GM23338 (cell line): Measurements from ENCODE around the gene C14orf132. TPM values are rescaled to one million over a fixed set of nuclear protein-coding genes. Genes with fewer than 3 reads are reported as not detected.

Source experiments
- ATAC-seq: fragments of 200-7000 bp; cut with Tn5 transposase; 3 replicates; pipeline ENCODE4 v1.9.1; 2020
- DNase-seq: peaks from one replicate; pipeline ENCODE4 v3.0.0-alpha.2; 2015; ENCODE audit warnings: low spot score
- H2AFZ ChIP-seq: fragments of 200-600 bp; sonication (generic); 2 replicates; pipeline ENCODE4 v1.8.0; 2016; ENCODE audit warnings: antibody characterized with exemption, mild to moderate bottlenecking, moderate library complexity
- H3F3A ChIP-seq: fragments of 200-600 bp; sonication (generic); replicated peaks from 2 replicates; pipeline ENCODE4 v1.8.0; 2017; ENCODE audit warnings: antibody characterized with exemption, mixed run types, low read depth
- H3K27ac ChIP-seq: fragments of 200-600 bp; sonication (generic); 2 replicates; pipeline ENCODE4 v1.6.1; 2016; ENCODE audit warnings: low read depth
- H3K27me3 ChIP-seq: fragments of 200-600 bp; sonication (generic); 2 replicates; pipeline ENCODE4 v1.8.0; 2016; ENCODE audit warnings: mild to moderate bottlenecking, mixed run types, moderate library complexity; ENCODE audit not compliant: insufficient read depth
- H3K36me3 ChIP-seq: fragments of 200-600 bp; sonication (generic); 2 replicates; pipeline ENCODE4 v1.8.0; 2016; ENCODE audit warnings: mild to moderate bottlenecking; ENCODE audit not compliant: insufficient read depth
- H3K4me1 ChIP-seq: fragments of 200-600 bp; sonication (generic); 2 replicates; pipeline ENCODE4 v1.8.0; 2016; ENCODE audit warnings: mild to moderate bottlenecking, moderate library complexity; ENCODE audit not compliant: insufficient read depth
- H3K4me2 ChIP-seq: fragments of 200-600 bp; sonication (generic); 2 replicates; pipeline ENCODE4 v1.7.1; 2017; ENCODE audit warnings: mixed run types
- H3K4me3 ChIP-seq: fragments of 200-600 bp; sonication (generic); 2 replicates; pipeline ENCODE4 v1.6.1; 2016; ENCODE audit warnings: mixed run types
- H3K79me2 ChIP-seq: fragments of 200-600 bp; sonication (generic); replicated peaks from 2 replicates; pipeline ENCODE4 v1.8.0; 2017; ENCODE audit warnings: mild to moderate bottlenecking; ENCODE audit not compliant: insufficient read depth
- H3K9me2 ChIP-seq: fragments of 200-600 bp; sonication (generic); 2 replicates; pipeline ENCODE4 v1.8.0; 2017; ENCODE audit not compliant: insufficient read depth
- H4K20me1 ChIP-seq: fragments of 200-600 bp; sonication (generic); replicated peaks from 2 replicates; pipeline ENCODE4 v1.8.0; 2017; ENCODE audit warnings: mild to moderate bottlenecking; ENCODE audit not compliant: insufficient read depth
- H3K27ac Mint-ChIP-seq: 2 replicates; pipeline ENCODE4 v1.8.0; 2020; ENCODE audit warnings: inconsistent platforms, mild to moderate bottlenecking, moderate library complexity, mixed read lengths
- H3K27me3 Mint-ChIP-seq: 3 replicates; pipeline ENCODE4 v1.8.0; 2022; ENCODE audit warnings: low read depth, mild to moderate bottlenecking, moderate library complexity, mixed read lengths, inconsistent platforms; ENCODE audit not compliant: insufficient read depth, poor library complexity
- H3K36me3 Mint-ChIP-seq: 3 replicates; pipeline ENCODE4 v1.8.0; 2021; ENCODE audit warnings: low read depth, mild to moderate bottlenecking, inconsistent platforms, moderate library complexity, mixed read lengths
- H3K4me1 Mint-ChIP-seq: 3 replicates; pipeline ENCODE4 v1.8.0; 2020; ENCODE audit warnings: mild to moderate bottlenecking, inconsistent platforms, mixed read lengths
- H3K4me3 Mint-ChIP-seq: 3 replicates; pipeline ENCODE4 v1.8.0; 2021; ENCODE audit warnings: moderate library complexity, mild to moderate bottlenecking, inconsistent platforms, mixed read lengths
- H3K9me3 Mint-ChIP-seq: 3 replicates; pipeline ENCODE4 v1.8.0; 2020; ENCODE audit warnings: moderate library complexity, mild to moderate bottlenecking, inconsistent platforms, mixed read lengths
- CREB1 ChIP-seq: fragments of 250-450 bp; sonication (Bioruptor Pico); IDR thresholded peaks from 2 replicates; pipeline ENCODE4 v1.5.0; 2020; ENCODE audit warnings: low read depth, mild to moderate bottlenecking, moderate library complexity
- EZH2 ChIP-seq: fragments of 200-600 bp; sonication (generic); IDR thresholded peaks from one replicate; pipeline ENCODE4 v1.8.0; 2017; ENCODE audit warnings: antibody characterized with exemption, mild to moderate bottlenecking, low read depth; ENCODE audit not compliant: unreplicated experiment
- EZH2phosphoT487 ChIP-seq: fragments of 200-600 bp; sonication (generic); IDR thresholded peaks from one replicate; pipeline ENCODE4 v1.8.1; 2018; ENCODE audit warnings: antibody characterized with exemption; ENCODE audit not compliant: unreplicated experiment
- JUNB ChIP-seq: IDR thresholded peaks from one replicate; pipeline ENCODE4 v1.6.1; 2016; ENCODE audit warnings: antibody characterized with exemption; ENCODE audit not compliant: unreplicated experiment
- POLR2AphosphoS5 ChIP-seq: IDR thresholded peaks from 2 replicates; pipeline ENCODE4 v1.6.1; 2016; ENCODE audit warnings: antibody characterized with exemption, low read depth
- ZNF114 ChIP-seq: fragments of 250-450 bp; sonication (Bioruptor Pico); IDR thresholded peaks from 2 replicates; pipeline ENCODE4 v1.5.0; 2020; ENCODE audit warnings: mild to moderate bottlenecking, moderate library complexity
- ZNF331 ChIP-seq: fragments of 250-450 bp; sonication (Bioruptor Pico); IDR thresholded peaks from 2 replicates; pipeline ENCODE4 v1.5.0; 2020; ENCODE audit warnings: low read depth, mild to moderate bottlenecking, moderate library complexity
- polyA plus RNA-seq: library from polyadenylated mRNA; unstranded; fragments of >200 nt; fragmentation: Nextera tagmentation; extraction: Ambion mirVana; gene quantifications from 2 replicates; pipeline ENCODE4 v1.2.1, GENCODE V29; 2016
- total RNA-seq: library from RNA; depleted of rRNA; stranded (reverse); fragments of >200 nt; shearing (Covaris generic); gene quantifications from 2 replicates; pipeline ENCODE4 v1.2.3, GENCODE V29; 2014
- TF ChIP-seq, protein P1 (sequence below): fragments of 250-450 bp; sonication (Bioruptor Pico); IDR thresholded peaks from 2 replicates; pipeline ENCODE4 v1.5.0; 2020; ENCODE audit warnings: mild to moderate bottlenecking, moderate library complexity
- TF ChIP-seq, protein P2 (sequence below): IDR thresholded peaks from one replicate; pipeline ENCODE4 v1.6.1; 2018; ENCODE audit warnings: antibody characterized with exemption; ENCODE audit not compliant: unreplicated experiment
- TF ChIP-seq, protein P3 (sequence below): IDR thresholded peaks from 2 replicates; pipeline ENCODE4 v1.6.1; 2016; ENCODE audit warnings: antibody characterized with exemption

The C14orf132 gene
- total and polyA plus RNA-seq, 2 experiments from 2014 or later: 13.8 to 16.2 TPM

DNA sequence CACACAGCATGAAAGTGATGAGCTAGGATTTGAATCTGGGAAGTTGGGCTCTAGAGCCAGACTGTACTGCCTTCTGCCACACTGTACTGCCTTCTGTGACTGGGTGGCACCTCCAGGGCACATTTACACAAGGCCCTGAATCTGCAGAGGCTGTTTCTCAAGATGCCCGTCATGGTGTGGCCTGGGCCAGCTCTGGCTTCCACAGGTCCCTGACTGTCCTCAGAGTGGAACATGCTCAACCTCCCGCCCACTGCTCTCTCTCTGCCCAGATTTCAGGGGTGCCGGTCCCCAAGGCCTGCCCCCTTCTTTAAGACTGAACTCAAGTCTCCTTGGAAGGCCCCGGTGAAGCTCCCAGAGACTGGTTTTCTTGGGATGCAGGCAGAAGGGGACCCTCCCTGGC, 50.2 kb downstream of the C14orf132 start:
- Mint-ChIP-seq H3K27me3 (peaks cover 2% of the 10 kb centered on the region), H3K4me3 (no peak overlapping the region)

DNA sequence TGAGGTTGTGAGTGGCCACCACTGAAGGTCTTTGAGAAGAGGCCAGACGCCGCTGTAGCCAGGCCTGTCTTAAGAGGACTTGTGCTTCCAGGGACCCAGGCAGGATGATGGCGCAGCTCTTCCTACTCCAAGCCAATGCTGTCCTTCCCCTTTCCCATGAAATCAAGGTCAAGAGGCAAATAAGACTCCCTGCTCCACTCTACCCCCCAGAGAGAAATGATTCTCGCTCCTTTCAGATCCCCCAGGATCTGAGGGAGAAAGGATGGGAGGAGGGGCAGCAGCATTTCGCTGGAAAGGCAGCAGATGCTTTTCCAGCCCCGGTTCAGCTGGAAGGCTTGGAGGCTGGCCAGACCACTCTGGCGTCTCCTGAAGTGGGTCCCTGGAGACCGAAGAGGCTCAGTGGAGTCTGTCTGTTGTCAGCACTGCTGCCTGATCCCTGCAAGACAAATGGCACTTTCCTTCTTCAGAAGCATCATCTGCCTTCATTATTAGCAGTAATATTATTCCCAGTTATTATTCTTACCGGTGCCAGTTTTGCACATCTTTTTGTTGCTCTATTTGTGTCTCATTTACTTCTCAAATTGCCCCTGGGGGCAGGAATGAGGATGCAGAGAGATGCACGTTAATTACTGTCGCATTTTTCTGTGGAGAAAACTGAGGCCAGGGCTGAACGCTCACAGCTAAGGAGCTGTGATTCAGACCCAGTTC, 51.4 kb downstream of the C14orf132 start:
- Mint-ChIP-seq H3K4me3 (no peak overlapping the region), H3K36me3 (peaks cover 17% of the 10 kb centered on the region; the same call in 2 of the 3 replicates), H3K4me1 (peaks cover 10% of the 10 kb centered on the region), H3K9me3 (no peaks in the 10 kb centered on the region), H3K27me3 (peaks cover 4% of the 10 kb centered on the region), H3K27ac (no peak overlapping the region)
- Histone ChIP-seq H3K27ac (no peak overlapping the region; the same call in 1 of the 2 replicates), H3K27me3 (no peaks in the 10 kb centered on the region), H3K4me3 (no peak overlapping the region), H3K4me1 (peaks cover 4% of the 10 kb centered on the region; the same call in 1 of the 2 replicates), H3K36me3 (no peaks in the 10 kb centered on the region), H3K4me2 (no peak overlapping the region), H3F3A (no peaks in the 10 kb centered on the region), H4K20me1 (no peaks in the 10 kb centered on the region; the same call in 1 of the 2 replicates), H3K79me2 (no peaks in the 10 kb centered on the region), H2AFZ (no peak overlapping the region), H3K9me2 (no peaks in the 10 kb centered on the region)
- DNase-seq (no peak), ATAC-seq (peak; percentile 44)
- TF ChIP-seq, protein P1, sequence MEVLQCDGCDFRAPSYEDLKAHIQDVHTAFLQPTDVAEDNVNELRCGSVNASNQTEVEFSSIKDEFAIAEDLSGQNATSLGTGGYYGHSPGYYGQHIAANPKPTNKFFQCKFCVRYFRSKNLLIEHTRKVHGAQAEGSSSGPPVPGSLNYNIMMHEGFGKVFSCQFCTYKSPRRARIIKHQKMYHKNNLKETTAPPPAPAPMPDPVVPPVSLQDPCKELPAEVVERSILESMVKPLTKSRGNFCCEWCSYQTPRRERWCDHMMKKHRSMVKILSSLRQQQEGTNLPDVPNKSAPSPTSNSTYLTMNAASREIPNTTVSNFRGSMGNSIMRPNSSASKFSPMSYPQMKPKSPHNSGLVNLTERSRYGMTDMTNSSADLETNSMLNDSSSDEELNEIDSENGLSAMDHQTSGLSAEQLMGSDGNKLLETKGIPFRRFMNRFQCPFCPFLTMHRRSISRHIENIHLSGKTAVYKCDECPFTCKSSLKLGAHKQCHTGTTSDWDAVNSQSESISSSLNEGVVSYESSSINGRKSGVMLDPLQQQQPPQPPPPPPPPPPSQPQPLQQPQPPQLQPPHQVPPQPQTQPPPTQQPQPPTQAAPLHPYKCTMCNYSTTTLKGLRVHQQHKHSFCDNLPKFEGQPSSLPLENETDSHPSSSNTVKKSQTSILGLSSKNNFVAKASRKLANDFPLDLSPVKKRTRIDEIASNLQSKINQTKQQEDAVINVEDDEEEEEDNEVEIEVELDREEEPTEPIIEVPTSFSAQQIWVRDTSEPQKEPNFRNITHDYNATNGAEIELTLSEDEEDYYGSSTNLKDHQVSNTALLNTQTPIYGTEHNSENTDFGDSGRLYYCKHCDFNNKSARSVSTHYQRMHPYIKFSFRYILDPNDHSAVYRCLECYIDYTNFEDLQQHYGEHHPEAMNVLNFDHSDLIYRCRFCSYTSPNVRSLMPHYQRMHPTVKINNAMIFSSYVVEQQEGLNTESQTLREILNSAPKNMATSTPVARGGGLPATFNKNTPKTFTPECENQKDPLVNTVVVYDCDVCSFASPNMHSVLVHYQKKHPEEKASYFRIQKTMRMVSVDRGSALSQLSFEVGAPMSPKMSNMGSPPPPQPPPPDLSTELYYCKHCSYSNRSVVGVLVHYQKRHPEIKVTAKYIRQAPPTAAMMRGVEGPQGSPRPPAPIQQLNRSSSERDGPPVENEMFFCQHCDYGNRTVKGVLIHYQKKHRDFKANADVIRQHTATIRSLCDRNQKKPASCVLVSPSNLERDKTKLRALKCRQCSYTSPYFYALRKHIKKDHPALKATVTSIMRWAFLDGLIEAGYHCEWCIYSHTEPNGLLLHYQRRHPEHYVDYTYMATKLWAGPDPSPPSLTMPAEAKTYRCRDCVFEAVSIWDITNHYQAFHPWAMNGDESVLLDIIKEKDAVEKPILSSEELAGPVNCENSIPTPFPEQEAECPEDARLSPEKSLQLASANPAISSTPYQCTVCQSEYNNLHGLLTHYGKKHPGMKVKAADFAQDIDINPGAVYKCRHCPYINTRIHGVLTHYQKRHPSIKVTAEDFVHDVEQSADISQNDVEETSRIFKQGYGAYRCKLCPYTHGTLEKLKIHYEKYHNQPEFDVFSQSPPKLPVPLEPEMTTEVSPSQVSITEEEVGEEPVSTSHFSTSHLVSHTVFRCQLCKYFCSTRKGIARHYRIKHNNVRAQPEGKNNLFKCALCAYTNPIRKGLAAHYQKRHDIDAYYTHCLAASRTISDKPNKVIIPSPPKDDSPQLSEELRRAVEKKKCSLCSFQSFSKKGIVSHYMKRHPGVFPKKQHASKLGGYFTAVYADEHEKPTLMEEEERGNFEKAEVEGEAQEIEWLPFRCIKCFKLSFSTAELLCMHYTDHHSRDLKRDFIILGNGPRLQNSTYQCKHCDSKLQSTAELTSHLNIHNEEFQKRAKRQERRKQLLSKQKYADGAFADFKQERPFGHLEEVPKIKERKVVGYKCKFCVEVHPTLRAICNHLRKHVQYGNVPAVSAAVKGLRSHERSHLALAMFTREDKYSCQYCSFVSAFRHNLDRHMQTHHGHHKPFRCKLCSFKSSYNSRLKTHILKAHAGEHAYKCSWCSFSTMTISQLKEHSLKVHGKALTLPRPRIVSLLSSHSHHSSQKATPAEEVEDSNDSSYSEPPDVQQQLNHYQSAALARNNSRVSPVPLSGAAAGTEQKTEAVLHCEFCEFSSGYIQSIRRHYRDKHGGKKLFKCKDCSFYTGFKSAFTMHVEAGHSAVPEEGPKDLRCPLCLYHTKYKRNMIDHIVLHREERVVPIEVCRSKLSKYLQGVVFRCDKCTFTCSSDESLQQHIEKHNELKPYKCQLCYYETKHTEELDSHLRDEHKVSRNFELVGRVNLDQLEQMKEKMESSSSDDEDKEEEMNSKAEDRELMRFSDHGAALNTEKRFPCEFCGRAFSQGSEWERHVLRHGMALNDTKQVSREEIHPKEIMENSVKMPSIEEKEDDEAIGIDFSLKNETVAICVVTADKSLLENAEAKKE: no peak
- TF ChIP-seq EZH2phosphoT487 (no peak), CREB1 (no peak), EZH2 (no peak), ZNF331 (CRISPR knock-in tag) (no peak), JUNB (no peak), POLR2AphosphoS5 (no peak), ZNF114 (no peak)
- TF ChIP-seq, protein P2, sequence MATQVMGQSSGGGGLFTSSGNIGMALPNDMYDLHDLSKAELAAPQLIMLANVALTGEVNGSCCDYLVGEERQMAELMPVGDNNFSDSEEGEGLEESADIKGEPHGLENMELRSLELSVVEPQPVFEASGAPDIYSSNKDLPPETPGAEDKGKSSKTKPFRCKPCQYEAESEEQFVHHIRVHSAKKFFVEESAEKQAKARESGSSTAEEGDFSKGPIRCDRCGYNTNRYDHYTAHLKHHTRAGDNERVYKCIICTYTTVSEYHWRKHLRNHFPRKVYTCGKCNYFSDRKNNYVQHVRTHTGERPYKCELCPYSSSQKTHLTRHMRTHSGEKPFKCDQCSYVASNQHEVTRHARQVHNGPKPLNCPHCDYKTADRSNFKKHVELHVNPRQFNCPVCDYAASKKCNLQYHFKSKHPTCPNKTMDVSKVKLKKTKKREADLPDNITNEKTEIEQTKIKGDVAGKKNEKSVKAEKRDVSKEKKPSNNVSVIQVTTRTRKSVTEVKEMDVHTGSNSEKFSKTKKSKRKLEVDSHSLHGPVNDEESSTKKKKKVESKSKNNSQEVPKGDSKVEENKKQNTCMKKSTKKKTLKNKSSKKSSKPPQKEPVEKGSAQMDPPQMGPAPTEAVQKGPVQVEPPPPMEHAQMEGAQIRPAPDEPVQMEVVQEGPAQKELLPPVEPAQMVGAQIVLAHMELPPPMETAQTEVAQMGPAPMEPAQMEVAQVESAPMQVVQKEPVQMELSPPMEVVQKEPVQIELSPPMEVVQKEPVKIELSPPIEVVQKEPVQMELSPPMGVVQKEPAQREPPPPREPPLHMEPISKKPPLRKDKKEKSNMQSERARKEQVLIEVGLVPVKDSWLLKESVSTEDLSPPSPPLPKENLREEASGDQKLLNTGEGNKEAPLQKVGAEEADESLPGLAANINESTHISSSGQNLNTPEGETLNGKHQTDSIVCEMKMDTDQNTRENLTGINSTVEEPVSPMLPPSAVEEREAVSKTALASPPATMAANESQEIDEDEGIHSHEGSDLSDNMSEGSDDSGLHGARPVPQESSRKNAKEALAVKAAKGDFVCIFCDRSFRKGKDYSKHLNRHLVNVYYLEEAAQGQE: no peak
- TF ChIP-seq, protein P3, sequence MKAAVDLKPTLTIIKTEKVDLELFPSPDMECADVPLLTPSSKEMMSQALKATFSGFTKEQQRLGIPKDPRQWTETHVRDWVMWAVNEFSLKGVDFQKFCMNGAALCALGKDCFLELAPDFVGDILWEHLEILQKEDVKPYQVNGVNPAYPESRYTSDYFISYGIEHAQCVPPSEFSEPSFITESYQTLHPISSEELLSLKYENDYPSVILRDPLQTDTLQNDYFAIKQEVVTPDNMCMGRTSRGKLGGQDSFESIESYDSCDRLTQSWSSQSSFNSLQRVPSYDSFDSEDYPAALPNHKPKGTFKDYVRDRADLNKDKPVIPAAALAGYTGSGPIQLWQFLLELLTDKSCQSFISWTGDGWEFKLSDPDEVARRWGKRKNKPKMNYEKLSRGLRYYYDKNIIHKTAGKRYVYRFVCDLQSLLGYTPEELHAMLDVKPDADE: no peak

More for the DNA sequence above, 50.2 kb downstream of the C14orf132 start:
- no peaks in the 10 kb centered on the region for H3K4me1 ChIP-seq
- H3K36me3 ChIP-seq: no peaks in the 10 kb centered on the region
- no peak for DNase-seq
- no peak overlapping the region for H3K4me3 ChIP-seq
- no peak for TF ChIP-seq EZH2
- no peak overlapping the region for H3K27ac Mint-ChIP-seq
- H3F3A ChIP-seq: no peaks in the 10 kb centered on the region
- H3K9me2 ChIP-seq: no peaks in the 10 kb centered on the region
- H3K4me2 ChIP-seq: no peak overlapping the region
- no peak overlapping the region for H2AFZ ChIP-seq
- peaks cover 17% of the 10 kb centered on the region; the same call in 2 of the 3 replicates for H3K36me3 Mint-ChIP-seq
- no peaks in the 10 kb centered on the region for H3K9me3 Mint-ChIP-seq
- no peaks in the 10 kb centered on the region for H3K27me3 ChIP-seq
- H3K79me2 ChIP-seq: no peaks in the 10 kb centered on the region
- no peak for ATAC-seq
- H3K27ac ChIP-seq: no peak overlapping the region
- H3K4me1 Mint-ChIP-seq: peaks cover 10% of the 10 kb centered on the region
- no peaks in the 10 kb centered on the region; the same call in 1 of the 2 replicates for H4K20me1 ChIP-seq
